Neural progenitor cell (in vitro differentiated cells): ENCODE data around the gene CHCHD10.

Source experiments
- CTCF ChIP-seq: fragments of 200-600 bp; sonication (generic); IDR thresholded peaks from 2 replicates; pipeline ENCODE4 v1.5.1; 2017; ENCODE audit warnings: antibody characterized with exemption, mild to moderate bottlenecking
- EZH2 ChIP-seq: fragments of 200-600 bp; sonication (generic); IDR thresholded peaks from 2 replicates; pipeline ENCODE4 v1.6.1; 2017; ENCODE audit warnings: antibody characterized with exemption, mild to moderate bottlenecking, moderate library complexity
- EZH2phosphoT487 ChIP-seq: fragments of 200-600 bp; sonication (generic); IDR thresholded peaks from 2 replicates; pipeline ENCODE4 v1.6.1; 2017; ENCODE audit warnings: antibody characterized with exemption

GRCh38 chr22:23720855-23721254 is 46.9 kb downstream of the CHCHD10 start:
- TF ChIP-seq CTCF (no peak), EZH2phosphoT487 (no peak), EZH2 (no peak)
